Activated T-helper 1 cell treated with anti-CD3 and anti-CD28 coated beads, Interleukin-12 subunit alpha, Interleukin-12 subunit beta, Interleukin-2, Interleukin-4 antibody, amounts not matched to agents 30 ng/mL and 10 ng/mL and 1 ng/mL, durations not matched to agents 14 hours and 24 hours and 36 hours (primary cell): ENCODE measurements around the gene CNGA4. TPM values are rescaled to one million over a fixed set of nuclear protein-coding genes. Genes with fewer than 3 reads are reported as not detected.
"Not testable (repeated sequence)": the region's sequence is repeated elsewhere in the genome, so short reads cannot be mapped to it uniquely, and the experiment has no call there.

Experiments
- DNase-seq: peaks from one replicate; pipeline ENCODE4 v3.0.0; 2021; ENCODE audit warnings: low spot score
- H3K27ac Mint-ChIP-seq: one replicate; pipeline ENCODE4 v1.8.0; 2021; ENCODE audit warnings: mild to moderate bottlenecking, mixed read lengths
- H3K27me3 Mint-ChIP-seq: one replicate; pipeline ENCODE4 v1.8.0; 2022; ENCODE audit warnings: mild to moderate bottlenecking, moderate library complexity, mixed read lengths; ENCODE audit not compliant: insufficient read depth
- H3K36me3 Mint-ChIP-seq: one replicate; pipeline ENCODE4 v1.8.0; 2021; ENCODE audit warnings: low read depth, mixed read lengths
- H3K4me1 Mint-ChIP-seq: one replicate; pipeline ENCODE4 v1.8.0; 2021; ENCODE audit warnings: low read depth, mixed read lengths
- H3K4me3 Mint-ChIP-seq: one replicate; pipeline ENCODE4 v1.8.0; 2021; ENCODE audit warnings: mild to moderate bottlenecking, moderate library complexity, mixed read lengths
- H3K9me3 Mint-ChIP-seq: one replicate; pipeline ENCODE4 v1.8.0; 2021; ENCODE audit warnings: mixed read lengths
- intact Hi-C: fragments of 100-400 bp; cut with micrococcal nuclease; formaldehyde crosslinking; loops from one replicate; pipeline ENCODE4 v1.15.1; 2024
- total RNA-seq: library from RNA; stranded (reverse); gene quantifications from 2 replicates; pipeline ENCODE4 v1.2.3, GENCODE V29; 2022

Gene CNGA4
- total RNA-seq, 1 donor from 2014 or later, result 0.10 TPM

DNA sequence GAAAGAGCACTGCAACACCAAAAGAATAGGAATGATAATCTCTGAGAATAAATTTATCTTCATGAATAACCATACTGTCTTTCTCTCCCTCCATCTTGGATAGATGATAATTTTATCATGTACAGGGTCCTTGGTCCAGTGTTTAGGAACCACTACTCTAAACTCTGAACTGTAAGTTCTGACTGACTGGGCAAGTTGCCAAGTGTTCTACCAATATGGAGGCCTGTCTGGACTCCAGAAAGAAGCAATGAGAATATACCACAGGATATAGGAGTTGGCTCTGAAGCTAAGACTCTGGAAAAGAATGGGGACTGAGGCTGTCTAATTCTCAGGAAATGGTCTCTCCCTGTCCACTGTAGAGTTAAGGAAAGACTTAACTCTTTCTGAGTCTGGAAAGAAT lies 6.0 kb upstream of the CNGA4 start:
- Mint-ChIP-seq H3K4me1 (peaks cover 41% of the 10 kb centered on the region), H3K4me3 (peak overlapping the region; percentile 35), H3K36me3 (peaks cover 11% of the 10 kb centered on the region), H3K9me3 (no peaks in the 10 kb centered on the region), H3K27ac (no peak overlapping the region), H3K27me3 (peaks cover 3% of the 10 kb centered on the region)
- intact Hi-C loops, result loop anchor here (5.0 to 10.0 kb wide), 3 partner anchors 1279 to 1838 kb away; partner anchors contain the start of genes EIF3F, PPFIBP2 and TRIM21
- DNase-seq, result no peak

DNA sequence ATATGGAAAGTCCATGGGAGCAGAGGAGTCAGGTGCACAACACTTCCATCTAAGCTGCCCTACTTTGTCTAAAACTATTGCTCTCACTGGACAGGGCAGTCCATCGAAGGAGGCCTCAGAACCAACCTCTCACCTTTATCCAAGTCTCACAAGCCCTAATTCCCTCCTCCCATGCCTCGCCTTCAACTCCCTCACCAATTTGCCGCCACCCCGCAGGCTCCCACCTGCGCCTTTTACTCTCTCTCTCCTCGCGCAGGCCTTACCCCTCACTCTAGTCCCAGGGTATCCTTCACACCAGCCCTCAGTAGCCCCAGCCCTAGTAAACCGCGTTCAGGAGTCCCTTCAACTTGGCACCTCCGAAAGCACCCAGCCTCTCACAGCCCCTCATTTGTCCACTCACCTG lies 4.9 kb upstream of the CNGA4 start:
- peaks cover 10% of the 10 kb centered on the region for H3K36me3 Mint-ChIP-seq
- H3K4me1 Mint-ChIP-seq, result peaks cover 41% of the 10 kb centered on the region
- no peaks in the 10 kb centered on the region for H3K9me3 Mint-ChIP-seq
- peaks cover 3% of the 10 kb centered on the region for H3K27me3 Mint-ChIP-seq
- intact Hi-C loops, result loop anchor here (1.0 to 10.0 kb wide), 12 partner anchors 25 to 1839 kb away; partner anchors contain the start of genes ARFIP2, CCKBR, EIF3F and MRPL17
- DNase-seq, result no peak
- H3K4me3 Mint-ChIP-seq, result peak overlapping the region; percentile 99
- H3K27ac Mint-ChIP-seq, result peak overlapping the region; percentile 96

DNA sequence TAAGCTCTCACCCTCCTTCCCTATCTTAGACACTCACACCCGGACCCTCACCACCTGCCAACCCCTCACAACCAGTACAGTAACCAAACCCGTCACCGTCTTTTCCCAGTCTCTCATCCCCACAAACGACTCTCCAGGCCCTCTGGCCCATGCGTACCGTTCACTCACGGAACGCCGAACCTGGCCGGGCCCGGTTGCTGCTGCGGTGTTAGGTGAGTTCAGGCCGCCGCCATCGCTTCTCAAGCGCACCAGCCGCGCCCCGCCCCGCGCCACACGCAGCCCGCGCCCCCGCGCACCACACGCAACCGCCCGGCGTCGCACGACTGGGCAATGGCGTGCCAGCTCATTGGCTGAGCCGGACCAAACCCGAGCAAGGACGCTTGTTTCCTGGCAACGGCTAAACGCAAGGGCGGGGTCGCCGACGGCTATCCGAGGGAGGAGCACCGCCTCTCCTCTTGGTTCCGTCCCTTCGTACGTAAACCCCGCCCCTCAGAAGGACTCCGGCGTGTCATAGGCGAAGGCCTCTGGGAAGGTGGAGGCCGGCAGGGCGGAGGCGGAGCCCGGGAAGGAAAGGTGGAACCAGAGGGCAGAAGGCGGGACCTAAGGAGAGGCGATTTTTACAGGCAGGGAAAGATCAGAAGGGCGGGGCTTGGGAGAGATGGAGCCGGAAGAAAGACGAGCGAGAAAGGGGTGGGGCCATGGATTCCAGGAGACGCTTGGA lies 4.3 kb upstream of the CNGA4 start, which contains the start of gene FHIP1B:
FHIP1B (minus strand) TSS at position 250 of the 721 bp plus-strand sequence. CDS start 10,120 bp downstream, outside the sequence.
- intact Hi-C loops, result loop anchor here (1.0 to 10.0 kb wide), 13 partner anchors 24 to 1840 kb away; partner anchors contain the start of genes ARFIP2, CCKBR, EIF3F and MRPL17

DNA sequence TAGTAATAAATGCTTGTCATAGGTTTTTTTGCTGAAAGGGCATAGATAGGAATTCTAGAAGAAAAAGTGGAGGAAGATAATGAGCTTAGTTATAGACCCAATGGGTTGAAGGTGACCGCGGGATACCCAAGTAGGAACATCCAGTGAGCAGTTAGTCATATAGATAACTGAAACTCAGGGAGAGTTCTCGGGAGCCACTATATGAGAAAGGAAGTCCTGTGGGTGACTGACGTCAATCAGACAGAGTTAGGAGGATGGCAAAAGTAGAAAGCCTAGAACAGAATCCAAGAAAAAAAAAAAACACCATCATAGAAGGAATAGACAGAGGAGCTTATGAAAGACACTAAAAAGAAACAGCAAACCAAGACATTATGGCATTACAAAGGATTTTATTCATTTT lies 1.6 kb upstream of the CNGA4 start:
- Mint-ChIP-seq H3K27me3 (peaks cover 2% of the 10 kb centered on the region), H3K9me3 (no peaks in the 10 kb centered on the region)
- intact Hi-C loops, result loop anchor here (5.0 to 10.0 kb wide), 2 partner anchors 115 to 1842 kb away; partner anchors contain the start of gene TRIM21

More for the DNA sequence above, 4.3 kb upstream of the CNGA4 start, which contains the start of gene FHIP1B:
- Mint-ChIP-seq H3K4me1 (peaks cover 38% of the 10 kb centered on the region), H3K9me3 (no peaks in the 10 kb centered on the region), H3K27ac (peak within 1 kb of the TSS; percentile 96), H3K4me3 (peak within 1 kb of the TSS; percentile 99), H3K27me3 (peaks cover 3% of the 10 kb centered on the region), H3K36me3 (peaks cover 7% of the 10 kb centered on the region)
- peak; percentile 100 for DNase-seq

DNA sequence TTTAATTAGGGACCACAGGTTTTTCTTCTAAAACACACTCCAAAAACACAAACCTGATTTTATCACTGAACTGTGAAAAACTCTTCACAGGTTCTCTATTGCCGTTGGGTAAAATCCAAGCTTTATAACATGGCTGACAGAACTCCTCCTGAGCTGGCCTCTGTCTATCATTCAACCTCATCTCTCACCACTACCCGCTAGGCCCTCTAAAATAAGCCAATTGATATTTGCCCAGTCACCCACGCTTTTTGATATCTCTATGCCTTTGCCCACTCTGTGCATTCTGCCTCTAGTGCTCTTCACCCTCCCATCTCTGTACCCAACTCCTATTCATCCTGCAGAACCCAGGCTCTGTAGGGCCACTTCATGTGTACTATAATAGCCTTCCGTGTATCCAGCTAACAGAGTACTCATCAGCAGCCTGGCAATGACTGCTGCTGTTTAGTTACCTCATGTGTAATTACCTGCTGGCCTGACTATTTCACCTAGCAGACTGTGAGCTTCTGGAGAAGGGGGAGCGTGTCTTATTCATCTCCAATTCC lies 1.1 kb upstream of the CNGA4 start:
- Mint-ChIP-seq H3K27me3 (peaks cover 4% of the 10 kb centered on the region), H3K27ac (no peak overlapping the region), H3K4me3 (no peak overlapping the region), H3K36me3 (peaks cover 1% of the 10 kb centered on the region), H3K4me1 (peaks cover 20% of the 10 kb centered on the region), H3K9me3 (no peaks in the 10 kb centered on the region)
- DNase-seq, result no peak
- intact Hi-C loops, result loop anchor here (5.0 to 10.0 kb wide), 2 partner anchors 114 to 1843 kb away; partner anchors contain the start of gene TRIM21

More for the DNA sequence above, 1.6 kb upstream of the CNGA4 start:
- Mint-ChIP-seq H3K36me3 (peaks cover 1% of the 10 kb centered on the region), H3K4me3 (no peak overlapping the region), H3K4me1 (peaks cover 21% of the 10 kb centered on the region), H3K27ac (no peak overlapping the region)
- DNase-seq, result no peak

DNA sequence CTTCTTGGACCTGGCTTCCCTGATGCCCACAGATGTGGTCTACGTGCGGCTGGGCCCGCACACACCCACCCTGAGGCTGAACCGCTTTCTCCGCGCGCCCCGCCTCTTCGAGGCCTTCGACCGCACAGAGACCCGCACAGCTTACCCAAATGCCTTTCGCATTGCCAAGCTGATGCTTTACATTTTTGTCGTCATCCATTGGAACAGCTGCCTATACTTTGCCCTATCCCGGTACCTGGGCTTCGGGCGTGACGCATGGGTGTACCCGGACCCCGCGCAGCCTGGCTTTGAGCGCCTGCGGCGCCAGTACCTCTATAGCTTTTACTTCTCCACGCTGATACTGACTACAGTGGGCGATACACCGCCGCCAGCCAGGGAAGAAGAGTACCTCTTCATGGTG lies 1.2 kb downstream of the CNGA4 start:
- no peaks in the 10 kb centered on the region for H3K9me3 Mint-ChIP-seq
- intact Hi-C loops, result no loop called here
- H3K4me1 Mint-ChIP-seq, result peaks cover 4% of the 10 kb centered on the region
- H3K27me3 Mint-ChIP-seq, result peaks cover 13% of the 10 kb centered on the region
- DNase-seq, result no peak
- H3K4me3 Mint-ChIP-seq, result no peak overlapping the region
- no peak overlapping the region for H3K27ac Mint-ChIP-seq
- no peaks in the 10 kb centered on the region for H3K36me3 Mint-ChIP-seq

DNA sequence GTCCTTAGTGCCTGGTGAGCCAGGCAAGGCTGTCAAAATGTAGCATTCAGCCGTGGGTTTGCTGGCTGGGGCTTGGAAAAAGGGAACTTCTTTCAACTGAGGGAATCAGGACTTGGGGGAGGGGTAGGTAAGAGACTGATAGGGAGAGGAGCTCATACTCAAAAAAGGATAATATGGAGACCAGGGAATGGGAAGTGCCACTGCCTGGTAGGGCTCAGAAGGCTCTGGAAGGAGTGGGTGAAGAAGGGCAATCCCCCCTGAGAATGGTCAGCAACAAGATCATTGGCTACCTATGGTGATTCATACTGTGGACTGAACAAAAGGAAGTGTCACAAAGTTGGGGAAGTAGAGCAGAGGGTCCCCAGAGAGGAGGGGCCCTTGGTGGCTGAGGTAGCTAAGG lies 1.9 kb downstream of the CNGA4 start:
- no peaks in the 10 kb centered on the region for H3K36me3 Mint-ChIP-seq
- no peak overlapping the region for H3K27ac Mint-ChIP-seq
- intact Hi-C loops, result no loop called here
- H3K4me1 Mint-ChIP-seq, result no peaks in the 10 kb centered on the region
- peaks cover 13% of the 10 kb centered on the region for H3K27me3 Mint-ChIP-seq
- no peaks in the 10 kb centered on the region for H3K9me3 Mint-ChIP-seq
- H3K4me3 Mint-ChIP-seq, result no peak overlapping the region
- DNase-seq, result no peak

DNA sequence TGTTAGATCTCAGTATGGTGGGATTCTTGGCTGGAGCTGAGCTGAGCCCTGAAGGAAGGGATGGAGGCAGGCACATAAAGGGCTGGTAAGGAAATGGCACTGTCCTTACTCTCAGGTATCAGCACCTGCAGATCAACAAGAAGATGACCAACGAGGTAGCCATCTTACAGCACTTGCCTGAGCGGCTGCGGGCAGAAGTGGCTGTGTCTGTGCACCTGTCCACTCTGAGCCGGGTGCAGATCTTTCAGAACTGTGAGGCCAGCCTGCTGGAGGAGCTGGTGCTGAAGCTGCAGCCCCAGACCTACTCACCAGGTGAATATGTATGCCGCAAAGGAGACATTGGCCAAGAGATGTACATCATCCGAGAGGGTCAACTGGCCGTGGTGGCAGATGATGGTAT lies 2.4 kb downstream of the CNGA4 start:
- no peaks in the 10 kb centered on the region for H3K36me3 Mint-ChIP-seq
- H3K4me3 Mint-ChIP-seq, result no peak overlapping the region
- intact Hi-C loops, result no loop called here
- peaks cover 13% of the 10 kb centered on the region for H3K27me3 Mint-ChIP-seq
- H3K4me1 Mint-ChIP-seq, result no peaks in the 10 kb centered on the region
- H3K9me3 Mint-ChIP-seq, result no peaks in the 10 kb centered on the region
- H3K27ac Mint-ChIP-seq, result no peak overlapping the region
- DNase-seq, result no peak

DNA sequence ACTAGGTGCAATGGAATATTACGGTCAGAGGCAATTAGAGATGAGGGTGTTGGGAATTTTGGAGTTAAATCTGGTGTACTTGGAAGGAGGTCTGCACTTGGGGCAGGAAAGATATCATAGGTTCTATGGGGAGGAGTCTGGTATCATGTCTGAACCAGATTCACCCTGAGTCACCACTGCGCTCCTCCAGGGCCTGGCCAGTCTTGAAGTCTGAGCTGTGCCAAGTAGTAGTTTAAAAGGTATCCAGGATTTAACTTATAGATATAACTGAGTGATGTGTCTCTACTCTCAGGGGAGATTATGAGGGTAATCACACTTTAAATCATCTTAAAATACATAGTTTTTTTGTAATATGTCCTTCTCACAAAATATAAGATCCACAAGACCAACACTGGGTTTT lies 6.6 kb downstream of the CNGA4 start:
- DNase-seq, result no peak
- Mint-ChIP-seq H3K27me3 (peaks cover 23% of the 10 kb centered on the region), H3K36me3 (no peaks in the 10 kb centered on the region), H3K4me3 (no peak overlapping the region), H3K9me3 (no peaks in the 10 kb centered on the region), H3K27ac (no peak overlapping the region), H3K4me1 (no peaks in the 10 kb centered on the region)
- intact Hi-C loops, result no loop called here

DNA sequence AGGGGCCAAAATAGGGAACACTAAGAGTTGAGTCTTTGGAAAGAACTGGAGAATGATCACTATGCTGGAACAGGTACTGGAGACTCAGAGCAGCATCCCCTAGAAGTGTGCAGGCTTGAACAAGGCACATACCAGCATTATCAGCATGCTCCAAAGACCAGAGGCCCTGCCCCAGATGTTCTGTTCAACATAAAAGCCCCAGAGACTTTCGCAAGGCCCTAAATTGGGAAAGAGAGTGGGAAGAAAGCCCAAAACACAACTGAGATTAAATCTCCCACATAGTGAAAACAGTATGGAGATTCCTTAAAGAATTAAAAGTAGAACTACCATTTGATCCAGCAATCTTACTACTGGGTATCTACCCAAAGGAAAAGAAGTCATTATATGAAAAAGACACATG lies 9.4 kb downstream of the CNGA4 start:
- no peaks in the 10 kb centered on the region for H3K36me3 Mint-ChIP-seq
- no peak for DNase-seq
- H3K9me3 Mint-ChIP-seq, result no peaks in the 10 kb centered on the region
- intact Hi-C loops, result no loop called here
- peaks cover 21% of the 10 kb centered on the region for H3K27me3 Mint-ChIP-seq
- H3K27ac Mint-ChIP-seq, result no peak overlapping the region
- no peaks in the 10 kb centered on the region for H3K4me1 Mint-ChIP-seq
- H3K4me3 Mint-ChIP-seq, result no peak overlapping the region

DNA sequence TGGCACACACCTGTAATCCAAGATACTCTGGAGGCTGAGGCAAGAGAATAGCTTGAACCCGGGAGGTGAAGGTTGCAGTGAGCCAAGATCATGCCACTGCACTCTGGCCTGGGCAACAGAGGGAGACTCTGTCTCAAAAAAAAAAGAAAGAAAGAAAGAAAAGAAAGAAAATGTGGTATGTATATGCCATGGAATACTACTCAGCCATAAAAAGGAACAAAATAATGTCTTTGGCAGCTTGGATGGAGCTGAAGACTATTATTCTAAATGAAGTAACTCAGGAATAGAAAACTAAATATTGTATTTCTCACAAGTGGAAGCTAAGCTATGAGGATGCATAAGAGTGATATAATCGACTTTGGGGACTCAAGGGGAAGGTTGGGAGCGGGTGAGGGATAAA lies 10.0 kb downstream of the CNGA4 start:
- H3K36me3 Mint-ChIP-seq, intact Hi-C loops, H3K27ac Mint-ChIP-seq, H3K4me3 Mint-ChIP-seq, DNase-seq, H3K9me3 Mint-ChIP-seq, H3K4me1 Mint-ChIP-seq: not testable (repeated sequence)
- peaks cover 16% of the 10 kb centered on the region for H3K27me3 Mint-ChIP-seq

DNA sequence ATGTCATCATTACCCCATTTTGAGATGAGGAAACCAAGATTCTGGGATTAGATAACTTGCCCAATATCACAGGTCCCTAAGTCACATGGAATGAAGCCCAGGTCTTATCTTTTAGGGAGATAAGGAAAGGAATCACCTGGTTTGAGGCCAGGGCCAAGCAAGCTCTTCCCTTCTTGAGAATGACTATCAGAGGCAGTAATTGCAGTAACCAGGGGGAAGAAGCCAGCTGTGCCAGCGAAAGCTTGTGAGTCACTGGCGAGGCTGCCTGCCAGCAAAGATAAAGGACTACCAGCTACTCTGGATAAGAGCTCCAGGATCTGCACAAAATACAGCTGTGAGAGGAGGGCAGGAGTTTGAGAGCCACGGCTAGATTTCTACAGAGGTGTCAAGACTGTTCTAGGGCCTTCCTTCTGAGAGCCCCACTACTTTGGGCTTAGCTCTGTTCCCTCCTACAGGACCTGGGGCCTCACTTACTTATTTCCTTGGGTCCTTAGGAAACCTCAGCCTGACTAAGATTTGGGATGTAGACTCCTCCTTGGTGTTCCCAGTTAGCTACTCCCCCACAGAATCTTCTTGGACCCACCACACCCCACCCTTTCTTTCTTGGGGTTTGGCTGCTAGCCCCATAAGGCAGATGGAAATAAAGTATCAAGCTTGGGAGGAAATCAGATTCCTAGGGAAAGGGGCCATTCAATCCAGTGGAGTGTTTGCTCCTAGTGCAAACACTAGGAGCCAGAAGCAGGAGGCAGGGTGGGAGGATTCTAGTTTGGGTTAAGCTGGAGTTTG lies 11.1 kb downstream of the CNGA4 start:
- intact Hi-C loops, result no loop called here
- H3K9me3 Mint-ChIP-seq, result no peaks in the 10 kb centered on the region

More for the DNA sequence above, 11.1 kb downstream of the CNGA4 start:
- H3K4me3 Mint-ChIP-seq, result no peak overlapping the region
- H3K27me3 Mint-ChIP-seq, result peaks cover 12% of the 10 kb centered on the region
- DNase-seq, result no peak
- no peaks in the 10 kb centered on the region for H3K4me1 Mint-ChIP-seq
- H3K27ac Mint-ChIP-seq, result no peak overlapping the region
- H3K36me3 Mint-ChIP-seq, result no peaks in the 10 kb centered on the region
